ENCODE measurements around the gene ZNF202.
A peak's percentile ranks its signal among the peaks of the same experiment; 100 is the strongest.

Gene ZNF202

DNA sequence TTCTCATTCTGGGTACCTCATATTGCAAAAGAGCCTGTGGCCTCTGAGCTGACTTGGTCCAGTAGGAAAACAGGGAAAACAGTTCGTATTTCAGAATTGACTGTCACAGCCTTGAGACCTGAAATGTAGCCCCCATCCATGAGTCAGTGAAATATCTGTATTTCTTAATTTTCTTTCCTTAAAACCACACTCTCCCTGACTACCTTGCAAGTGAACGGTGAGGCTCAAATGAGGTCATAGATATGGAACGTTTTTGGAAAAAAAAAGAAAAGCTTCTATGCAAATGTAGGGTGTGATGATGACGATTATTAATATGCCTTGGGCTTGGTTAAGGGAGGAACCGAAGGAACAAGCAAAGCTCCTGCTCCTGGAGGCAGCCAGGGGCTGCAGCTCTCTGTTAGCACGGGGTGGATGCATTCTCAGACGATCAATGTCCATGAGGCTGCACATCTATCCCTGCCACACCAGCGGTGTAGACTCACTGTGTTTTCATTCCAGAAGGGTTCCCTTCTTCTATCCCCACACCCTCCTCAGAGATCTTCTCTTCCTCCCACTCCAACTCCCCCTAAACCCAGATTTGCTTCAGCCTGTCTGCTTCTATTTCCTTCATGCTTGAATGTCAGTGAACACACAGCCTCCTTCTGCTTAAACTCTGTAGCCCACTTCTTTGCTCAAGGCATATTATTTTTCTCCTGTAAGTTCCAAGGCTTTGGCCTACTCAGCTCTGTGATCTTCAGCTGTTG, 57.9 kb downstream of the ZNF202 start:
- no peak for DNase-seq (ENCODE audit: low read depth in 1 of 2, low spot score in 1 of 2)

DNA sequence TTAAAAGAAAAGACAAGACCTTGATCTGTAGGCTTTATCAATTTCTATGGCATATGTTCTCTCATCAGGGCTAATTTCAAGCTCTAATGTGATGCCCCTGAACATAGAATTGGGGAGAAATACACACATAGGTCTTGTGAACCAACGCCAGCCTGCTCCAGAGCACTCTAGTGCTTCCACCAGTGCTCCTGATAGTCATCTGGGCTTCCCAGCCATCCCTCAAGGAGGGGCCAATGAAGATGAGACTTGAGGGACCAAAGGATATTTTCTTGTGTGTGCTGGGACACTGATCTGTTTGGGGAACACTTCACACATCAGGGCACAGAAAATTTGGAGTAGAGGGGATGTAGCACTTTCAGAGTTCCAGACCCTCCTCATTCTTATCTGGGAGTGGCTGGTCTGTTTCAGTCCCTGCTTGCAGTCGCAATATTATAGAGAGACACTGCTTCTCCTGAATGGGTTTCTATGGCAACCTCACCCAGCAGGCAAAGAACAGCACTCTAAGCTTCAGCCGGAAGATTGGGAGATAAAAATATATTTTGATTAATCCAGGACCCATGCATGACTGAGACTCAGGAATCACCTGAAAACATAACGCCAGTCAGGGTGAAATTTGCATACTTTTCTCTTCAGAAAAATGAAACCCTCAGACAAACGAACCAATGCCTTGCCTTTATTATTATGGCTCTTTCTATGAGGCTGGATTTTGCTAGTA, 58.6 kb downstream of the ZNF202 start:
- DNase-seq (ENCODE audit: low read depth in 1 of 2, low spot score in 1 of 2), result no peak

DNA sequence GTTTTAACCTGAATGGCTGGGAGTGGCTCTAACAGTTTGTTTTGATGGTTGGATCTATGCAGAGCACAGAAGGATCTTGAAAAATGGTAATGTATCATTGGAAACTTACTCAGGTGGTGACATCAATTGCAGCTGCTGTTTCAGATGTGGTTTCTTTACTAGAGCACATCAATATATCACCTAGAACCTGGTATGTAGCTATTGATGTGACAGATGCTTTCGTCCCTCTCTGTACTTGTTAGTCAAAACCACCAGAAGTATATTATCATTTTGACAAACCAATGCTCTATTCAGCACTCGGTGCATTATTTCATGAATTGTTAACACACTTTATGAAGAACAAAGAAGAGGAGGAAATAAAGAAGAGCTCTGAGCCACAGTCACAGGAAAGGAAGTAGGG, 60.4 kb downstream of the ZNF202 start:
- peak in 1 of 2 donors; percentile 4 for DNase-seq (ENCODE audit: low read depth in 1 of 2, low spot score in 1 of 2)

DNA sequence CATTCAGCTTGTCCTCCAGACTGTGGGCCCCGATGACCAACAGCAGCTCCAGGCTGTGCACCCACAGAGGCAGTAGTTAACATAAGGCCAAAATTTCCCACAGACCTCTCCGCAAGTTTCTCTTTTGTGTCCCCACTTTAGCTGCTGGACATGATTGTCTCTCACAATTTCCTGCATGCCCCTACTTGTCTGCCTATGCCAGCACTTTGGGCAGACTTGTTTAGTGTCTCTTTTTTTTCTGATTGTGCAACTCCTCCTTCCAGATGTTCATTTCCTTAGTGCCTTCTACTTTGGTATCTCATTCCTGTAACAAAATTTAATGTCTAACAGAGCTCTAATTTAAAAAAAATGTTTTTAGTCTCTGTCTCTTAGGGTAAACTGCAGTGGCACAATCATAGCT, 63.2 kb downstream of the ZNF202 start:
- DNase-seq (ENCODE audit: low read depth in 1 of 2, low spot score in 1 of 2), result no peak

DNA sequence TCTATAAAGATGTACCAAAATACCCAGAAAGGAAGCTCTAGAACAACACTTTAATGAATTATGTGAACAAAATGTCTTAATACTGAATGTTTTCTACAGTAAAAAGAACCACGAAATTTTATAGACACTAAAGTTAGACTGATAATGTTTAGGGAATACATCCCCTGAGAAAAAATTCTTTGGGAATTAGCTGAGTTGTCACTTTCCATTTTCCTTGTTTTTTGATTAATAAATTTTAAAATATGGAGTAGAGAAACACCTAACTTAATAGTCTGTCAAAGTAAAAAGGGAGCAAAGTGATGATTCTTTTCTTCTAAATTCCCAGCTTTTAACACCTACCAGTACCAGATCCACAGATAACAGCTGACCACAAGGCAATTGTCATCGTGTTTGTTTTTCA, 64.0 kb downstream of the ZNF202 start:
- no peak for DNase-seq (ENCODE audit: low read depth in 1 of 2, low spot score in 1 of 2)

DNA sequence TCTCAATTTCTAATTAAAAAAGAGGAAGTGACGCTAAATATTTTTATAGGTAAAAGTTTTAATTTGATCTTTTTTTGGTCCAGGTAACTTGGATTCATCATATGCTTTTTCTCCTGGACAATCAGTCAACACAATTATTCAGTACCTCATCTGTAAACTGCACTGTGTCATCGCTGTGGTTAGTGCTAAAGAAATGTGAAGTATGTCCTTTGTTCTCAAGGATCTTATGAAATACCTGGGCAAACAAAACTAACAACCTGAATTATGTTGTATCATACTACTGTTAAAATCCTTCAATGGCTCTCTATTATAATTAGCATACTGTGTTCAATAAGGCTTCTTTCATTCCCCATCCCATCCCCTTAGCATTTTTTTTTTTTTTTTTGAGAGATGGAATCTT, 67.2 kb downstream of the ZNF202 start:
- DNase-seq (ENCODE audit: low read depth in 1 of 2, low spot score in 1 of 2), result no peak

All from activated CD4-positive, alpha-beta T cell treated with anti-CD3 and anti-CD28 coated beads, Interleukin-2, amount 50 U/mL, for 24 hours (primary cell).